HAP-1 (cell line): ENCODE measurements around the gene DCTN3.
A peak's percentile ranks its signal among the peaks of the same experiment; 100 is the strongest.

Experiments
- DNase-seq, 2 experiments: peaks; one replicate each; pipeline ENCODE4 v3.0.0-alpha.2; 2016 to 2020; ENCODE audit warnings: low spot score in 2 of 2
- H3K27me3 ChIP-seq: fragments of 250-450 bp; sonication (Bioruptor Pico); 2 replicates; pipeline ENCODE4 v1.5.1; 2020; ENCODE audit warnings: low read depth, mild to moderate bottlenecking, moderate library complexity
- H3K36me3 ChIP-seq: fragments of 250-450 bp; sonication (Bioruptor Pico); replicated peaks from 2 replicates; pipeline ENCODE4 v1.5.1; 2020; ENCODE audit warnings: mild to moderate bottlenecking
- H3K4me1 ChIP-seq: fragments of 250-450 bp; sonication (Bioruptor Pico); 2 replicates; pipeline ENCODE4 v1.5.1; 2020; ENCODE audit warnings: mild to moderate bottlenecking
- H3K4me3 ChIP-seq: fragments of 250-450 bp; sonication (Bioruptor Pico); 2 replicates; pipeline ENCODE4 v1.5.1; 2020; ENCODE audit warnings: mild to moderate bottlenecking, moderate library complexity
- H3K9me3 ChIP-seq: fragments of 250-450 bp; sonication (Bioruptor Pico); 2 replicates; pipeline ENCODE4 v1.5.1; 2020; ENCODE audit warnings: mild to moderate bottlenecking, moderate library complexity
- in situ Hi-C: fragments of 300-500 bp; cut with MboI; formaldehyde crosslinking; loops from 3 replicates; pipeline ENCODE4 v1.14.3; 2020; ENCODE audit warnings: low sequenced_read_pairs, inconsistent platforms, mixed read lengths

Gene DCTN3

DNA sequence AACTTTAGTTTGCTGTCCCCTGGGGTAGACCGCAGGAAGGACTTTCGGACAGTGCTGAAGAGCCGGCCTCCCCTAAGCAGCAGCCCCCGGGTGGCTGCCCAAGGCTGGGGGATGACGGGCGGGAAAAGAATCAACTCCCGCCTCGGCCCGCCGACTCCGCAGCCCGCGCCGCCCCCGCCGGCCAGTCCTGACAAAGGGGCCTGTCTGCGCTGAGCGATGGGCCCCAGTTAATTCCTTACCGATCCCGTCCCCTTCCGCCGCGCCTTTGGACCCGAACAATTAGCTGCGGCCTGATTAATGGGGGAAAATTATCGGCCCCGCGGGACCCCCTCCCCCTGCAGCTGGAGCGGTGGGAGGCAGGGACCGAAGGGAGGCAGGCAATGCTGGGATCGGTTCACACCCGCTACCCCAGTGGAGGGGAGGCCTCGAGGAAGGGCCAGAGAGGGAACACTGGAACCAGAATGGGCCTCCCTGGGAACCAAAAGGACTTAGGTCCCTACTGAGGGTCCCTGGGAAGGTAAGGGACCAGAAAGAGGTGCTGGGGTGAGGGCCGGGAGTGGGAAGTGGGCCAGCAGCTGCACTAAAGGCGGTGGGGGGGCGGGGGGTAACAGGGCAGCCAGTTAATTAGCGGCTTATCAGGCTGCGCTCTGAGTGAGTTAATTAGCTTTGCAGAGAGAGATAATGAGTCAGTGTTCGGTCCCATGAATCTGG is 4.3 kb upstream of the DCTN3 start:
- no peak for DNase-seq
- no peaks in the 10 kb centered on the region for H3K9me3 ChIP-seq
- in situ Hi-C loops = no loop called here
- H3K4me1 ChIP-seq = peaks cover 2% of the 10 kb centered on the region; the same call in 1 of the 2 replicates
- H3K27me3 ChIP-seq = peaks cover 43% of the 10 kb centered on the region
- no peak overlapping the region for H3K4me3 ChIP-seq
- H3K36me3 ChIP-seq = no peaks in the 10 kb centered on the region

DNA sequence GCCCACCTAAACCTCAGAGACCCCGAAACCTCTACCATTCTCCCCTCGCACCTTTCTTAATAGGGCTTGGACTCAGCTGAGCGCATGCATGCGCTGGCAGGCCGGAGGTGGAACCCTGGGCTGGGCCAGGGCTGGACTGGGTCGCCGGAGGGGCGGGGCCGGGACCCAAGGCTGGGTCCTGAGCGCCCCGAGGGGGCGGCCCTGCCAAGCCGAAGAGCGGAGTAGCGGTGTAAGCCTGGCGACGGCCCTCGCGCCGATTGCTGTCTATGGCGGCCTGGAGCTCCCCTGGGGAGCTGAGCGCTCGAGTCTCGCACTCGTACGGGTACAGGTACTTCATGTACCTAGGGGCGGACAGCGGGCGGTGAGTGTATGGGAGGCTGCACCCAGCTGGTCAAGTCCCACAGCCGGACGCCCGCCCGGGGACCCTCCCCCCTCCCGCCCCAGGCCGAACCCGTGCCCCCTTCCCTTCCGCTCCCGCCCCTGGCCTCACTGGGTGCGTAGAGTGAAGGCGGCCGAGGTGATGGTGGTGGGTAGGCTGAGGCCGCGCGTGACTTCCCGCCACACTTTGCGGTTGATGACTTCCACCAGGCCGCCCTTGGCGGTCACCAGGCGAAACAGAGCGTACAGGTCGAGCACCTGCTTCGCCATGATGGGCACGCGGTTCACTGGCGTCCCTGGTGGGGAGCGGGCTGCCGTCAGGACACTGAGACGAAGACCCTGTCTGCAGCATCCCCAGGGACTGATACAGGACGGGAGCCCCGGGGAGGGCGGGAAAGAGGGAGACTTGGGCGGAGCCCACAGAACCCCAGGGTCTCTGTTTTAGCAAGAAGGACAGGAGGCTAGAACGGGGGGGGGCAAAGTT is 3.3 kb upstream of the DCTN3 start:
- peaks cover 8% of the 10 kb centered on the region; the same call in 1 of the 2 replicates for H3K4me1 ChIP-seq
- DNase-seq = no peak
- H3K9me3 ChIP-seq = no peaks in the 10 kb centered on the region
- no peaks in the 10 kb centered on the region for H3K36me3 ChIP-seq
- peaks cover 33% of the 10 kb centered on the region for H3K27me3 ChIP-seq
- H3K4me3 ChIP-seq = no peak overlapping the region
- in situ Hi-C loops = no loop called here

DNA sequence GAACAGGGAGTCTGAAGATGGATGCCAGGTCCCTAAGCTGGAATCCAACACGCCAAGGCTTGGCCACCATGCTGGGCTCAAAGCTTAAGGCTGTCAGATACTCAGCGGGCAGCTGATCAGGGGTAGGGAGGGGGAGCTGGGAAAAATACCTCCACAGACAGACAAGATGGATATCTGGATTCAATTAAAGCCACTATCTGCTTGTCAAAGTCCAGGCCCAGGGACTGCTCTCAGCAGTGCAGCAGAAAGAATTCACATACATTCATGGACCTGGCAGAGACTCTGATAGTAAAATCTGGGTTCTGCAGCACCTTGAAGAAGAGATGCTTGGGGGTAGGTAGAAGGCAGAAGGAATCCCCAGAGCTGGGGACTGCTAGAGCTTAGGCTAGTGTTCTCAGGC is 5.2 kb downstream of the DCTN3 start:
- in situ Hi-C loops = no loop called here
- H3K27me3 ChIP-seq = no peaks in the 10 kb centered on the region
- peaks cover 33% of the 10 kb centered on the region for H3K36me3 ChIP-seq
- no peak for DNase-seq
- no peak overlapping the region for H3K4me3 ChIP-seq
- H3K9me3 ChIP-seq = no peaks in the 10 kb centered on the region
- peaks cover 25% of the 10 kb centered on the region for H3K4me1 ChIP-seq

DNA sequence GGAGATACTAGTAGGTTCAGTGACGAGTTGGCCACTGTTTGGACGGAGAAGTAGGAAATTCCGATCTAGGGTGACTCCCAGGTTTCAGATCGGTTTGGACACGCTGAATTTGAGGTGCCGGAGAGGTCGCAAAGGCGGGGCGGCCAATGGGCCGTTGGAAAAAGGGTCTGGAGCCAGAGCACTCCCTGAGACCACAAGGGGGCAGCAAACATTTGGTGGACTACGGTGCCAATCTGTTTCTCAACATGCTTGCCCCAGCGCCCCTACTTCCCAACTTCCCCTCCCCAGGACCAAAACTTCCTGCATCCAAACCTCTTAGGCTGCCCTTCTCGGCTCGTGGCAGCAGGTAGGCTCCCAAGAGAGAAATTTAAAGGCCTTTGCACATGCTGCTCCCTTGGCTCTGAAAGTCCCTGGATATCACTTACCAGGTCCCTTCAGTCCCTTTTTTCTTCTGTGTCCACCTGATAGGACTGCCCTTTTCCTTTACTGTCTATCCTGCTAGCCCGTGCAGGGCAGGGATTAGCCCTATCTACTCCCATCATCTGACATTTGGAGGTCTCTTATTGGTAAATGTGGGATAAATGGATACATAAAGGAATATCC is 7.4 kb downstream of the DCTN3 start:
- Histone ChIP-seq H3K27me3 (no peaks in the 10 kb centered on the region), H3K4me1 (peaks cover 17% of the 10 kb centered on the region), H3K36me3 (peaks cover 29% of the 10 kb centered on the region), H3K9me3 (no peaks in the 10 kb centered on the region), H3K4me3 (peak overlapping the region; percentile 87)
- peak; percentile 74 to 89 for DNase-seq
- in situ Hi-C loops = no loop called here

DNA sequence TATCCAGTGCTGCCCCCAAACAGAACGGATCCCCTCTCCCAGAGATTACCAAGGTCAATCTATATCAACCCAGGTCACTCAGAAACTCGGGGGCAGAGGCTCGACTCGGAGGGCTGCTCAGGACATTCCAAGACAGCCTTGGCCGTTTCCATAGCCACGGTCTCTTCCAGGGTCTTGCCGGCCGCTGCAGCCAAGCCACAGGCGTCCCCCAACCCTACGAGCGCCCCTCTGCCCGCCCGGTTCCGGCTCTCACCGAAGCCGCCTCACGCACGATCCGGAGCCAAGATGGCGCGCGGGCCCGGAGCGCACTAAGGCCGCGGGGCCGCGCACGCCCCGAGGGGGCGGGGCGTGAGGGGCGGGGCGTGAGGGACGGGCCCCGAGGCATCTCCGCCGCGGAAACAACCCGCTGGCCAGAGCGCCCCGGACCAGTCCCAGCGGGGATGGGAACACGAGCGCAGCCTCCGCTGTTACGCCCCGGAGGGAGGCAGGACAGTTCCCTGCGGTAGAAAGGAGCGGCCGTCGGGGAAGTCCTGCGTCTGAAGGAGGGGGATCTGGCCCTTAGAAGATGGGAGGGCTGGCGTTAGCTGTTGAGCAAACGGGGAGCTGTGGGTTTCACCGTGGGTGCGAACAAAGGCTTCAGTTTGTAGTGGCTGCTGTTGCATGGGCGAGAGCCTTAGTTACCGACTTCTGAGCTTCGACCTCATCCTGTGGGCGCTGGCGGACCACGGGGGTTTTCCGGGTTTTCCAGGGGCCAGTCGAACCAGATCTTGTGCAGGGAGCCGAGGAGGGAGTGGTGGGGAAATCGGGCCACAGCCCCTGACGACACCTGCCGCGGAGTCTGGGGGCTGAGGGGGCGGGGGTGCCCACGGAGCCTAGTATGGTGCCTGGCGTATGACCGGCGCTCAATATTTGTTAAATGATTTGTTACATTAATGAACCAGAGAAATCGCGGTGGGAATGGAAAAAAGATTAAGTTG is 8.2 kb downstream of the DCTN3 start, which contains the start of gene RPP25L:
Gene RPP25L (minus strand): TSS at position 287 of the 977 bp plus-strand sequence. CDS start 801 bp downstream, outside the sequence.
- peak; percentile 77 to 91 for DNase-seq
- in situ Hi-C loops = no loop called here
- Histone ChIP-seq H3K9me3 (no peaks in the 10 kb centered on the region), H3K27me3 (no peaks in the 10 kb centered on the region), H3K4me3 (peak within 1 kb of the TSS; percentile 87), H3K36me3 (peaks cover 23% of the 10 kb centered on the region; the same call in 1 of the 2 replicates), H3K4me1 (peaks cover 17% of the 10 kb centered on the region)

DNA sequence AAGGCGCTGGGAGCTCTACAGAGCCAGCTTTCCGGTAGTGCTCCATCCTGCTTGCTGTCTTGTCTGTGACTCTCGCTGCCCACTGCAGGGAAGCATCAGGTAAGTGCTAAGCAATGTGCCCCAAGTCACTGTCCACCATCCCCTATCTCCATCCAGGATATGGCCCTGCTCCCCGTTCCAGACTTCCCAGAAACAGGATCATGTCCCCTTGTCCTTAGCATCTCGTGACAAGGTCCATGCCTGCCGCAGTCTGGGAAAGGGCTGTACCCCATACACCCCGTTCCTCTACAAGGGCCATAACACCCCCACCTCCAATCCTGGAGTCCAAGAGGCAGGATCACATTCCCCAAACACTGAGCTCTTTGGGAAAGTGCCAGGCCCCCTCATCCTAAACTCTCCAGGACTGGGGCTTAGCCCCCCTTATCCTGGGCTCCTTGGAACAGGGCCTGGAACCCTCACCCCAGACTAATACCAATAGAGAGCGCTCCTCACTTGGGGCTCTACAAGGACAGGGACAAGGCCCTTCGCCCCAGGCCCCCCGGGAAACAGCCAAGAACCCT is 9.0 kb downstream of the DCTN3 start:
- Histone ChIP-seq H3K36me3 (peaks cover 23% of the 10 kb centered on the region; the same call in 1 of the 2 replicates), H3K27me3 (no peaks in the 10 kb centered on the region), H3K4me3 (peak overlapping the region; percentile 87), H3K9me3 (no peaks in the 10 kb centered on the region), H3K4me1 (peaks cover 17% of the 10 kb centered on the region)
- in situ Hi-C loops = no loop called here
- DNase-seq = no peak

DNA sequence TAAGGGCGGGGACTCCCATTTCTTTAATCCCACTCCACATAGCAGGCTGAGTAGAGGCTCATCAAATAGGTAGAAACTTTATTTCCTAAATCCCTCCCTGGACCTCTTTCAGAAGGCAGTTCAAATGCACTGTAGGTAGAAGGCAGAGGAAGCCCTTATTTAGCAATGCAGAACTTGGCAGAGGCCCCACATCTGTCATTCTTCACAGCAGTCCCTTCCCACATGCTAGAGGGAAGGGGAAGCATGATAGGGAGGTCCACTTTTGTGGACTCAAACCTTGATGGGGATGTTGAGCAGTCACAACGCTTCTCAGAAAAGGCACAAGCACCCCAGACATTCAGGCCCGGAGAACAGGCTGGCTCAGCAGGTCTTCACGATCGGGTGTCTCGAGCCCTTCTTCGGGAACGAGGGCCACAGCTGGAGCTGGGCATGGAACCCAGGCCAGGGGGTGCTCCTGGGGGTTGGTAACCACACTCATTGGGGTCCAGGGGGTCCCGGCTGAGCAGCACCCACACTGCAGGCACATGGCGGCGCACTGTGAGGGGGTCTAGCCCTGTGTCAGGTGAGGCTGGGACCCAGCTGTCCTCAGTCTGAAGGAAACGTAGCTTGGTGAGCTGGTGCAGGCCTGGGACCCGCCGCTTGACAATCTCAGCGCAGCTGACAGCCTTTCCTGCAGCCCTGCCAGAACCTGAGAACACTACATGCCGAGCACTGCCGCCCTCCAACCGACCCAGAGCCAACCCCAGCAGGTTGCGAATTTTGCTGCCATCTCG is 9.7 kb downstream of the DCTN3 start:
- H3K9me3 ChIP-seq = no peaks in the 10 kb centered on the region
- H3K4me3 ChIP-seq = peak overlapping the region; percentile 87
- no peaks in the 10 kb centered on the region for H3K27me3 ChIP-seq
- in situ Hi-C loops = no loop called here
- DNase-seq = no peak
- peaks cover 17% of the 10 kb centered on the region for H3K4me1 ChIP-seq
- peaks cover 19% of the 10 kb centered on the region; the same call in 1 of the 2 replicates for H3K36me3 ChIP-seq

DNA sequence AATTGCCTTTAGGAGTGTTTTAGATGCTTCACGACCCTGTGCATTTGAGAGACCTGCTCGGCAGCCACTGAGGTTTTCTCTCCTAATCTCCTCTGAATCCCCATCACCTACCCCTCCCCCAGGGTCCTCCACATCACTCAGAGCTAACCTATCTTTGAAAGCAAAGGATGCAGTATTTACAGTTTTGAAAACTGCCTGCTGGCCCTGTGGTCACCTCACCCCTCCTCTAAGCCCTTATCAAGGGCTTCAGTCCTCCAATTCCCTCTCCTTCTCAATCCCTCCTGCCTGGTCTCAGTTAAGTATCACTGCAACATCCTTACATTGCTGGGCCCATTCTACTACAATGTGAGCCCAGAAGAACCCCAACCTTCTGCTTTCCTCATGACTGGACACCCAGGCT is 13.0 kb downstream of the DCTN3 start:
- peaks cover 13% of the 10 kb centered on the region; the same call in 1 of the 2 replicates for H3K36me3 ChIP-seq
- peaks cover 13% of the 10 kb centered on the region for H3K4me1 ChIP-seq
- no peak for DNase-seq
- H3K27me3 ChIP-seq = no peaks in the 10 kb centered on the region
- H3K9me3 ChIP-seq = no peaks in the 10 kb centered on the region
- H3K4me3 ChIP-seq = no peak overlapping the region
- in situ Hi-C loops = no loop called here

DNA sequence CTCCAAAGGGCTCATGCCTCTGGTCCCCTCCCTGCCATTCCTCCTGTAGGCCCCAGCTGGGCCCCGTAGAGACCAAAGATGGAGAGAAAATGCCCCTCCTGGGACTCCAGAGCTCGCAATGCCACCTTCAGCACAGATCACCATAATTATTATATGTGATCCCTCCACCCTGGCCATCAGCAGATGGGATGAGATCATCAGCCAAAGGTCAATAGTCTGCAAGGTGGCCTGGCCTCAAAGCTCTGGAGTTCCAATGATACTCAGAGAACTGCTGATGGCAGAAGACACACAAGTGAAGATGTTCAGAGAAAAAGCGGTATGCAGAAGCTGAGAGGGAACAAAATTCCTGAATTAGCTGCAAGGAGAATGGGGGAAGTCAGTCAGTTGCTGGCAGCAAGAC is 13.4 kb downstream of the DCTN3 start:
- Histone ChIP-seq H3K27me3 (no peaks in the 10 kb centered on the region), H3K9me3 (no peaks in the 10 kb centered on the region), H3K36me3 (peaks cover 13% of the 10 kb centered on the region; the same call in 1 of the 2 replicates), H3K4me3 (no peak overlapping the region), H3K4me1 (peaks cover 12% of the 10 kb centered on the region)
- in situ Hi-C loops = no loop called here
- no peak for DNase-seq

DNA sequence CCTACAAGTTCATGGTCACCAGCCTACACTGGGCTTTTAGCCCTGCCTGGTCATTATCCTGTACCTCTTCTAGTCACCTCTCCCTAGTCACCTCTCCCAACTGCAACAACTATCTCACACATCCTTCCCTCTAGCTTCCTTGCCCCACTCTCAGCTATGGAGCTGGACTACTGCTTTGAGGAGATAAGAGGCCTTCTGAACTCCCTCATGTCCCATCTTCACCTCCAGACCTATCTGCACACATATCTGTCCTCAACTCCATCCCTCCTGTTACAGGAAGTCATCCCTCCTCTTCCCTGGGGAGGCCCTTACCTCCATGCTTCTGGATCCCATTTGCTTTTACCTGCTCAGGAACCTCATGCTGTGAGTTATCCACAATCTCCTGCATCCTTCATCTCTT is 14.1 kb downstream of the DCTN3 start:
- H3K27me3 ChIP-seq = no peaks in the 10 kb centered on the region
- no peak overlapping the region for H3K4me3 ChIP-seq
- in situ Hi-C loops = no loop called here
- peaks cover 8% of the 10 kb centered on the region for H3K4me1 ChIP-seq
- peaks cover 8% of the 10 kb centered on the region; the same call in 1 of the 2 replicates for H3K36me3 ChIP-seq
- H3K9me3 ChIP-seq = no peaks in the 10 kb centered on the region
- DNase-seq = no peak

DNA sequence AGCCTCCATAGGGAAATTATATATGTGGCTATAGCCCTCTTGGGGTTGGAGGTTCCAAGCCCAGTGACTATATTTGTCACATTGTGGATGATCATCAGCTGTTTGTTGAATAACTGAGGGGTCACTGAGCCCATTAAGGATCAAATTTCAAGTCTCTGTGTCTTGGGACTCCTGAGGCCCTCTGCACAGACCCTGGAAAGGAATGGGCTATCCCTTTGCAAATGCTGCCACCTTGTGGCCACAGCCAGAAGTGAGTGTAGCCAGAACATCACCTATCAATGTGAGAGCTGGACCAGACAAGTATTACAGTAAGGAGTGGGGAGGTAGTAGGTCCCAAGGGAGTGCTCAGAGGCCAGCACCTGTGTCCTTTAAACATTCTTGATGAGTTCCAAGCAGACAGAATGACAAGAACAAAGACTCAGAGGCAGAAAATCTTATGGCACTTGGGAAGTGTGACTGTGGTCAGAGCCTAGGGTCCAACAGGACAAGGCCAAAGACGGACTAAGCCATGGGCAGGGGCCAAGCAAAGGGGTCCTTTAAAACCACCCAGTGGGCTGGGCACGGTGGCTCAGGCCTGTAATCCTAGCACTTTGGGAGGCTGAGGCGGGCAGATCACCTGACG is 16.6 kb downstream of the DCTN3 start:
- Histone ChIP-seq H3K9me3 (no peaks in the 10 kb centered on the region), H3K36me3 (no peaks in the 10 kb centered on the region), H3K4me3 (no peak overlapping the region), H3K4me1 (no peaks in the 10 kb centered on the region), H3K27me3 (no peaks in the 10 kb centered on the region)
- DNase-seq = peak; percentile 70 to 92
- in situ Hi-C loops = loop anchor here (5.0 kb wide), 1 partner anchor 196 kb away; no protein-coding TSS in a partner anchor
